T-helper 2 cell treated with Interferon-gamma antibody and Interleukin-4, amounts not matched to agents 100 ng/mL and 5 ng/mL, for 36 hours (primary cell): ENCODE results near the gene TTC16. TPM values are rescaled to one million over a fixed set of nuclear protein-coding genes. Genes with fewer than 3 reads are reported as not detected.

Experiments used
- intact Hi-C: fragments of 100-400 bp; cut with micrococcal nuclease; formaldehyde crosslinking; loops from one replicate; pipeline ENCODE4 v1.15.1; 2023
- total RNA-seq: library from RNA; stranded (reverse); gene quantifications from 2 replicates; pipeline ENCODE4 v1.2.3, GENCODE V29; 2022

The TTC16 gene
- total RNA-seq, 1 donor from 2014 or later, result 0.27 TPM

GRCh38 chr9:127763918-127764384 lies 48.1 kb downstream of the TTC16 start:
- intact Hi-C loops, result no loop called here

GRCh38 chr9:127765418-127765817 lies 49.5 kb downstream of the TTC16 start:
- intact Hi-C loops, result no loop called here

DNA sequence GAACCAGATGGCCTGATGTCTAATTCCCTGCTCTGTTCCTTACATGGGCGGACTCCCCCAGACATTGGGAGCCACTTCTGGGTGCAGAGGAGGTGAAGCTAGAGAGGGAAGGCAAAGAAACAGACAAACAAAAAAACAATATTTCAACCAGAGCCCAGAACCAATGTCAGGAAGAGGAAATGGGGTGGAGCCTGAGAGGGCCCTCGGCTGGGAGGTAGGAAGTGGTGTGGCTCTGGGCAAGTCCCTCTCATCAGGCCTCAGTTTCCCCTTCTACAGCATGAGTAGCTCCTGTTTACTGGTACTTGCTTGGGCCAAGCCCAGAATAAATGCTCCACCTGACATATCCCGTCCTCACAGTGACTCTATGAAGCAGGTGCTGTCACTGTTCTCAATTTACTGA lies 51.5 kb downstream of the TTC16 start:
- intact Hi-C loops, result no loop called here

DNA sequence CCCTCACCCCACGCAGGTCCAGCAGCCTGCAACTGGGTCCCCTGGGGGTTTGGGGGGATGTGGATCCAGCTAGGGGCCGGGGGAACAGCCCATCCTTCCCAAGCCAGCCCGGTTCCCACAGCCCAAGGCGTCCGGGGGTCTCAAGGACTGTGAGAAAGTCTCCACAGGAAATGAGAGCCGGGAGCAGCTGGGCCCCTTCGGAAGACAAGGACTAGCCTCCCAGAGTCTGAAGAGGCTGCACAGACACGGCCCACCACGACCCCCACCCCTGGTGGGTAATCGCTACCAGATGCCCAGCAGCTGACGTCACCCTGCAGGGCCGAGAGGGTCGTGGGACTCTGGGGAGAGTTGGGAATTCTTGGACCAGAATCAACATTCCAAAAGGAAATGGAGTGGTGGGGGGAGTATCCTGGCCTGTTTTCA lies 52.0 kb downstream of the TTC16 start:
- intact Hi-C loops, result no loop called here

DNA sequence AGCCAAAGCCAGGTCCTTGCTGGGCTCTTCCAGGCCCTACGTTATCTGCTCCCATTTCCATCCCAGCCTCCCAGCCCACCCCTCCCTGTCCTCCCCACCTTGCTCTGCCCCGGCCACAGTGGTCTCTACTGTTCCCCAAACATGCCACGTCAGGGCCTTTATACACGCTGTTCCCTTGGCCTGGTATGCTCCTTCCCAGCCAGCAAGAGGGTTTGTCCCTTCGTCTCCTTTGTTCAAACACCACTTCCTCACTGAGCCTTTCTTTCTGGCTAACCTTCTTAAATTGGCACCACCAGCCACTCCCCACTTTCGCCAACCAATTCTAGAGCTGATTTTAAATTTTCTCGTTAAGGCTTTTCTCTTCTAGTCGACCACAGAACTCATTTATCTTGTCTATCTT lies 52.8 kb downstream of the TTC16 start:
- intact Hi-C loops, result no loop called here

DNA sequence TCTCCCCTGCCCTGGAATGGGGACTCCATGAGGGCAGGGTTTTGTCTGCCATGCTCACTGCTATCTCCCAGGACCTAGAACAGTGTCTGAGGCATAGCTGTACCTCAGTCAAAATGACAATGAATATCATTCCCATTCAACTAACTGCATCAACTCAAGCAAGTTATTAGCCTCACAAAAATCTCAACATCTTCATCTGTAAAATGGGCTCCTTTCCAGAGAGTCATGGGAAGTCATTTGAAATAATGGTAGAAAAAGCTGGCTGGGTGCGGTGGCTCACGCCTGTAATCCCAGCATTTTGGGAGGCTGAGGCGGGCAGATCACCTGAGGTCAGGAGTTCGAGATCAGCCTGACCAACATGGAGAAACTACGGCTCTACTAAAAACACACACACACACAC lies 53.2 kb downstream of the TTC16 start:
- intact Hi-C loops, result no loop called here

DNA sequence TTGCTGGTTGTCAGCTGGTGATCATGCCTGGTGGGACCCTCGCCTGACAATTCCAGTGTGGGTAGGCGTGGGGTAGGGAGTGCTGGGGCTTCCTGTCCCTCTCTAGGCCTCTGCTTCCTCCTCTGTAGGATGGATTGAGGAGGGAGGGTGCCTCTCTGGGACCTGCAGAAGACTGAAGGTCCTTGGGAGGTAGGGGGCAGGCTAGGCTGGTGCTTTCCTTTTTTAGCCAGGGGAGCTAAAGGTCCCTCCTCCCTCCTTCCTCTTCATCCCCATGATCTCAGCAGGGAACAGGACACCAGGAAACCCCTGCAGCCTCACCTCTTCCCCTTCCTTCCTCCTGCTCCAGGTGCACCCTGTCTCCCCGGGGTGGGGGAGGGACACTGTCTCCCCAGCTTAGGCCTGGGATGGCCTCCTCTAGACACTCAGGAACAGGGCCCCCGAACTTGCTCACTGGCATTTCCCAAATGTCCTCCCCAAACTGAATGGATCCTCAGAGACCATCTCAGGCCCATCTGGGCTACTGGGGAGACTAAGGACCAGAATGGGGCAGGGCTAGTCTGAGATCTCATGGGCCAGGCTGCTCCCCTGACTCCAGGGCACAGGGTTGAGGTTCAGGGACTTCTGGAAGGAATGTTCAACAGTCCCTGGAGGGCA lies 54.2 kb downstream of the TTC16 start:
- intact Hi-C loops, result loop anchor here (2.0 to 5.0 kb wide), 4 partner anchors 33 to 357 kb away; partner anchors contain the start of genes FPGS, PTGES2 and ST6GALNAC4

DNA sequence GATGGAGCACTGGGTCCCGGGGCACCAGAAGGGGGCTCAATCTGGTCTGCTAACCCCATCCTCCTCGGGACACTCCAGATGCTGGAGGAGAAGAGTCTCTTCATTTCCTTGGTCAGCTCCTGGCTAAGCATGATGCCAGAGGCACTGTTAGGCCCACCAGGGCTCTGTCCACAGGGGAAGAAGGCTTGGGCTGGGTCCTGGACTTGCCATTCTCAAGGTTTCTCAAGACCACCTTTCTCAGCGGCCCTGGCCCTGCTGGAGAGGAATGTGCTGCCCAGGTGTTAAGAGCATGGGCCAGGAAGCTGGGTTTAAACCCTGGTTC lies 54.7 kb downstream of the TTC16 start:
- intact Hi-C loops, result loop anchor here (2.0 to 5.0 kb wide), 4 partner anchors 32 to 357 kb away; partner anchors contain the start of genes FPGS, PTGES2 and ST6GALNAC4

- intact Hi-C loops, result loop anchor here (1.0 to 5.0 kb wide), 7 partner anchors 14 to 356 kb away; partner anchors contain the start of genes FPGS, LRSAM1, PTGES2 and RPL12
These were observed 55.2 kb downstream of the TTC16 start for GRCh38 chr9:127770905-127771569.

- intact Hi-C loops, result loop anchor here (1.0 to 5.0 kb wide), 7 partner anchors 14 to 356 kb away; partner anchors contain the start of genes FPGS, LRSAM1, PTGES2 and RPL12
These were observed 55.8 kb downstream of the TTC16 start for GRCh38 chr9:127771570-127772189.

DNA sequence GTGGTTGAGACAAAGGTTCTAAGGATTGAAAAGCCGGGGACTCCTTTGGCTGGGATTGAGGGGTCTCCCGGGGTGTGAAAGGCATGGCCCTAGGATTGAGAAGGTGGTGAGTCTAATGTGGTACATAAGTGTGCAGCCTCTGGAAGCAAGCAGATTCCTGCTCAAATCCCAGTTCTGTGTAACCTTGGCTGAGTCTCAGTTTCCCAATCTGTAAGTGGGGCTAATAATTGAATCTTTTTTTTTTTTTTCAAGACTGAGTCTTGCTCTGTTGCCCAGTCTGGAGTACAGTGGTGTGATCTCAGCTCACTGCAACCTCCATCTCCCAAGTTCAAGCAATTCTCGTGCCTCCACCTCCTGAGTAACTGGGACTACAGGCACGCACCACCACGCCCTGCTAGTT lies 56.7 kb downstream of the TTC16 start:
- intact Hi-C loops, result loop anchor here (5.0 kb wide), 3 partner anchors 145 to 355 kb away; partner anchors contain the start of genes PTGES2 and ST6GALNAC4

- intact Hi-C loops, result loop anchor here (5.0 kb wide), 3 partner anchors 144 to 354 kb away; partner anchors contain the start of genes PTGES2 and ST6GALNAC4
These were observed 57.4 kb downstream of the TTC16 start for GRCh38 chr9:127773272-127773671.

DNA sequence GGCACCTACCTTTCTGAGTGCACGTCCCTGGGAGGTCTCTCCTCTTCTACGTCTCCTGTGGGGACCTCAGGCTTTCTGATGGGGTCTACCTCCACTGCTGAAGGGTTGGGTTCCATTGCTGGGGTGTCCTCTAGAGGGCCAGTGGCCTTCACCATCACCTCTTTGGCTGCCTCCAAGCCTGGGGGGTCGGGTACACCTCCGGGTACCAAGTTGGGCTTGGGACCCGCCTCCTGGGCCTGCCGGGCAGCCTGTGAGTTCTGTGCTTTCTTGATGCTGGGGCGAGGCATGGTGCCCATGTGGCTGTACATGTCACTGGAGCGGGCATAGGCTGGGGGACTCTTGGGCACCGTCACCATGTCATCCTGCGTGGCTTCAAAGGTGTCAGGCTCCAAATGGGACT lies 58.1 kb downstream of the TTC16 start:
- intact Hi-C loops, result loop anchor here (5.0 kb wide), 3 partner anchors 143 to 353 kb away; partner anchors contain the start of genes PTGES2 and ST6GALNAC4

GRCh38 chr9:127776195-127776923 lies 60.5 kb downstream of the TTC16 start:
- intact Hi-C loops, result loop anchor here (1.0 kb wide), 1 partner anchor 9 kb away; no protein-coding TSS in a partner anchor

DNA sequence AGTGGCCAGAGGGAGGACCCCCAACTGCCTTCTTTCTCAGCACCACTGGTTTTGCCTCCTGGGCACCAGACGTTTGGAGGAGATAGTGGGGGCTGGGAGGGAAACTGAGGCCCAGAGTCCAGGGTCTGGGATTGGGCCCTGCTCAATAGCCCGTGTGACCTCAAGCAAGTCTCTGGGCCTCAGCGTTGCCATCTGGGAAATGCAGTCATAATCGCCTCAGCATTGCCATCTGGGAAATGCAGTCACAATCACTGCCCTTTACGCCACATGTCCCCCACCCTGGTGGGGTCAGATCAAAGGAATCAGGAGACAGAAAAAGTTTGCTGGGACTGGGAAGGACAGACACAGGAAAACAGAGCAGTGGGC lies 61.0 kb downstream of the TTC16 start:
- intact Hi-C loops, result loop anchor here (1.0 kb wide), 1 partner anchor 8 kb away; no protein-coding TSS in a partner anchor

- intact Hi-C loops, result no loop called here
These were observed 61.6 kb downstream of the TTC16 start for GRCh38 chr9:127777368-127777980.

- intact Hi-C loops, result no loop called here
These were observed 62.6 kb downstream of the TTC16 start, which contains the start of gene SH2D3C for GRCh38 chr9:127778280-127779135. SH2D3C (minus strand) TSS chr9:127778666; CDS start chr9:127778627, 39 bp downstream.

DNA sequence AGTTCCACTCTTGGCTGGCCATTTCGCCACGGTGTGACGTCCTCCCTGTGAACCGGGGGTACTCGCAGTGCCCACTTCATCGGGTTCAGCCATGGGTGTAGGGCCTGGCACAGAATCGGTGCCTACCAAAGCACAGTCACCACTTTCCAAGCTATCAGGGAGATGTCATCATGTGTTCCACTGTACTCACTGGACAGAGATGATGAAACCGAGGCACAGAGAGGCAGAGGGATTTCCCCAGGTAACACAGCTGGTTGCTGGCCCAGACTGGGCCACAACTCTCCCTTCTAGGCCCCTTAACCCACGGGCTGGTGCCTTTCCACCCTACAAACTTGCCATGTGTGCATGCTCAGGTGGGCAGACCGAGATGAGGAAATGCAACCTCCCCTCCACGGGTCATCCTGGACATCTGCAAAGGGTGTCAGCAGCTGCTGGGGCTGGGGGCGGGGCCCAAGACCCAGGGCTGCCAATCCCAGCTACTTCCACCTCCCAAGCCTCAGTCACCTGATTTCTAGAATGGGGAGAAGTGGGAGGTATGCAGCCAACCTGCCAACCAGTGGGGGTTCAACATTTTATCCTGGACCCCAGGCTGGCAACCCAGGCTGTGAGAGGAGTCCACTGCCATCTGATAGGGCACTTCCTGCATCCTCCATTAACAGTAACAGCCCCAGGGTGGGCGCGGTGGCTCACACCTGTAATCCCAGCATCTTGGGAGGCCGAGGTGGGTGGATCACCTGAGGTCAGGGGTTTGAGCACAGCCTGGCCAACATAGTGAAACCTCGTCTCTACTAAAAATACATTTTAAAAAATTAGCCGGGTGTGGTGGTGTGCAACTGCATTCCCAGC lies 63.5 kb downstream of the TTC16 start:
- intact Hi-C loops, result no loop called here
